ENCODE measurements around the gene ZNF787. TPM values are rescaled to one million over a fixed set of nuclear protein-coding genes. Genes with fewer than 3 reads are reported as not detected.

ZNF787 gene
- total and polyA plus RNA-seq, 2 of the 4 experiments (the other 2 are of a cell fraction) = 4.8 to 11.2 TPM

DNA sequence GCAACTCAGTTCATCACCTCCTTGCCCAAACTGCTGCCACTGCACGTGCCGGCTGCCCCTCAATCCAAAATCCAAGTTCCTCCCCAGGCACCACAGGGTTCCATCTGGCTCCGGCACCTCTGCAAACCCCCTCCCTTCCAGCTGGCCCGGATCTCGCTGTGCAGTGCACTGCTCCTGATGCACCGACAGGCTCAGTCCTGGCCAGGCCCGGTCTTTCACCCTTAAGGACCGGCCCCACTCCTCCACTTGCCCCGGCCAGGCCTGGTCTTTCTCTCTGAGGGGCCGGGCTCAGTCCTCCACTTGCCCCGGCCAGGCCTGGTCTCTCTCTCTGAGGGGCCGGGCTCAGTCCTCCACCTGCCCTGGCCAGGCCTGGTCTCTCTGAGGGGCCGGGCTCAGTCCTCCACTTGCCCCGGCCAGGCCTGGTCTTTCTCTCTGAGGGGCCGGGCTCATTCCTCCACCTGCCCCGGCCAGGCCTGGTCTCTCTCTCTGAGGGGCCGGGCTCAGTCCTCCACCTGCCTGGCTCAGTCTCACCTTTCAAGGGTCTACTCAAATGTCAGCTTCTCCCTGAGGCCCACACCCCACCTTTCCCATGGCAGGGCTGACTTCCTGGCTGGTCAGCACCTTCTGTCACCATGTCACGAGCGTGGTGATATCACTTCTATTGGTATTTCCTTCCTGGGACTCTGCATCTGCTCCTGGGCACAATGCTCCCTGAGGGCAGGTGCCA, 6.9 kb downstream of the ZNF787 start:
- no peak for DNase-seq
- Histone ChIP-seq H4K5ac (ENCODE audit: low read depth, low read length) (no peak overlapping the region), H3K36me3 (ENCODE audit: control insufficient read depth, insufficient read depth, low read length) (peaks cover 8% of the 10 kb centered on the region; the same call in 1 of the 2 replicates), H3K27me3 (ENCODE audit: control insufficient read depth, insufficient read depth, low read length) (no peaks in the 10 kb centered on the region), H2AK5ac (ENCODE audit: low read depth, low read length) (no peak overlapping the region), H2BK5ac (ENCODE audit: low read depth, low read length, poor library complexity, severe bottlenecking) (no peak overlapping the region), H2BK20ac (ENCODE audit: low read depth, low read length) (no peak overlapping the region), H3K27ac (ENCODE audit: insufficient read depth, low read length) (no peak overlapping the region), H4K20me1 (ENCODE audit: insufficient read depth, low read length) (peaks cover 91% of the 10 kb centered on the region), H3K18ac (ENCODE audit: low read depth, low read length) (no peak overlapping the region), H2AK9ac (replicated peaks; ENCODE audit: low read depth, low read length, poor library complexity) (no peak overlapping the region), H3K4ac (ENCODE audit: low read depth, low read length) (no peak overlapping the region), H3K4me2 (ENCODE audit: low read depth, low read length) (no peak overlapping the region), H3K79me1 (ENCODE audit: low read depth in 1 of 2, low read length in 2 of 2) (peaks cover 0 to 66% of the 10 kb centered on the region in 2 experiments; a peak in 3 of 4 replicates), H3K14ac (replicated peaks; ENCODE audit: low read depth, low read length) (no peak overlapping the region), H2BK15ac (ENCODE audit: low read depth, low read length) (no peak overlapping the region), H2AFZ (replicated peaks; ENCODE audit: low read length, poor library complexity) (no peak overlapping the region), H3K4me3 (ENCODE audit: insufficient read depth, low read depth, low read length) (no peak overlapping the region), H3K4me1 (ENCODE audit: control insufficient read depth, insufficient read depth, low read length) (peaks cover 23% of the 10 kb centered on the region), H4K8ac (ENCODE audit: low read depth in 2 of 2, low read length in 2 of 2) (no peak overlapping the region), H3K9me1 (ENCODE audit: insufficient read depth, low read length) (peaks cover 17% of the 10 kb centered on the region), H3K9ac (ENCODE audit: low read depth, low read length) (no peak overlapping the region), H2BK120ac (ENCODE audit: low read depth, low read length) (no peak overlapping the region), H3K56ac (ENCODE audit: extremely low read depth, insufficient read depth, low read length) (no peak overlapping the region), H3K9me3 (ENCODE audit: control insufficient read depth, insufficient read depth, low read length) (no peaks in the 10 kb centered on the region), H4K91ac (ENCODE audit: insufficient read depth, low read depth, low read length) (no peak overlapping the region), H3K23ac (ENCODE audit: low read depth, low read length) (no peak overlapping the region)
- no peak for ATAC-seq (ENCODE audit: low read depth)
- CTCF ChIA-PET = no interaction called here
- 73% methylated on average over 7 of the region's 19 CpGs; no CpG with 5 or more reads in 1 of the 2 experiments for WGBS, 2 experiments (ENCODE audit: extremely low coverage in 2 of 2, insufficient read length in 1 of 2)
- TF ChIP-seq, protein P1, sequence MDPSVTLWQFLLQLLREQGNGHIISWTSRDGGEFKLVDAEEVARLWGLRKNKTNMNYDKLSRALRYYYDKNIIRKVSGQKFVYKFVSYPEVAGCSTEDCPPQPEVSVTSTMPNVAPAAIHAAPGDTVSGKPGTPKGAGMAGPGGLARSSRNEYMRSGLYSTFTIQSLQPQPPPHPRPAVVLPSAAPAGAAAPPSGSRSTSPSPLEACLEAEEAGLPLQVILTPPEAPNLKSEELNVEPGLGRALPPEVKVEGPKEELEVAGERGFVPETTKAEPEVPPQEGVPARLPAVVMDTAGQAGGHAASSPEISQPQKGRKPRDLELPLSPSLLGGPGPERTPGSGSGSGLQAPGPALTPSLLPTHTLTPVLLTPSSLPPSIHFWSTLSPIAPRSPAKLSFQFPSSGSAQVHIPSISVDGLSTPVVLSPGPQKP (IDR thresholded peaks at IDR 0.05; ENCODE audit: borderline replicate concordance, low read depth, low read length) = no peak
- TF ChIP-seq SMC3 (IDR thresholded peaks at IDR 0.05; ENCODE audit: low read depth, low read length) (no peak), NFE2L2 (IDR thresholded peaks at IDR 0.05; ENCODE audit: low read depth, low read length) (no peak), RAD21 (IDR thresholded peaks at IDR 0.05; ENCODE audit: low read length) (no peak), FOS (IDR thresholded peaks at IDR 0.05; ENCODE audit: low read depth, low read length) (no peak), RCOR1 (IDR thresholded peaks at IDR 0.05; ENCODE audit: insufficient replicate concordance, low read length) (no peak), CHD1 (IDR thresholded peaks at IDR 0.05; ENCODE audit: low read depth, low read length) (no peak), RFX5 (IDR thresholded peaks at IDR 0.05; ENCODE audit: low read depth, low read length) (no peak), CEBPB (IDR thresholded peaks at IDR 0.05; ENCODE audit: low read depth, low read length) (no peak), BHLHE40 (IDR thresholded peaks at IDR 0.05; ENCODE audit: low read depth, low read length) (no peak)
- TF ChIP-seq, protein P2, sequence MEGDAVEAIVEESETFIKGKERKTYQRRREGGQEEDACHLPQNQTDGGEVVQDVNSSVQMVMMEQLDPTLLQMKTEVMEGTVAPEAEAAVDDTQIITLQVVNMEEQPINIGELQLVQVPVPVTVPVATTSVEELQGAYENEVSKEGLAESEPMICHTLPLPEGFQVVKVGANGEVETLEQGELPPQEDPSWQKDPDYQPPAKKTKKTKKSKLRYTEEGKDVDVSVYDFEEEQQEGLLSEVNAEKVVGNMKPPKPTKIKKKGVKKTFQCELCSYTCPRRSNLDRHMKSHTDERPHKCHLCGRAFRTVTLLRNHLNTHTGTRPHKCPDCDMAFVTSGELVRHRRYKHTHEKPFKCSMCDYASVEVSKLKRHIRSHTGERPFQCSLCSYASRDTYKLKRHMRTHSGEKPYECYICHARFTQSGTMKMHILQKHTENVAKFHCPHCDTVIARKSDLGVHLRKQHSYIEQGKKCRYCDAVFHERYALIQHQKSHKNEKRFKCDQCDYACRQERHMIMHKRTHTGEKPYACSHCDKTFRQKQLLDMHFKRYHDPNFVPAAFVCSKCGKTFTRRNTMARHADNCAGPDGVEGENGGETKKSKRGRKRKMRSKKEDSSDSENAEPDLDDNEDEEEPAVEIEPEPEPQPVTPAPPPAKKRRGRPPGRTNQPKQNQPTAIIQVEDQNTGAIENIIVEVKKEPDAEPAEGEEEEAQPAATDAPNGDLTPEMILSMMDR (conservative IDR thresholded peaks at IDR 0.05; ENCODE audit: low read depth, low read length) = no peak
- in situ Hi-C loops (cut with MboI; ENCODE audit: low sequenced_read_pairs) (no loop called here), intact Hi-C loops (cut with micrococcal nuclease) (no loop called here), dilution Hi-C loops (cut with HindIII; ENCODE audit: low sequenced_read_pairs, unreplicated experiment) (no loop called here)
- POLR2A ChIA-PET (ENCODE audit: unreplicated experiment) = no interaction called here
- no TSS peak for BruUV-seq (replicated peaks)

Data from IMR-90 (cell line).